Endothelial cell of umbilical vein (primary cell): ENCODE results near the gene SLC35E2B. TPM values are rescaled to one million over a fixed set of nuclear protein-coding genes. Genes with fewer than 3 reads are reported as not detected.

Source experiments
- BruUV-seq: library from RNA; stranded (reverse); fragments of 400-500 nt; replicated peaks from 2 replicates; lab custom pipeline; 2021; lab: Mats Ljungman, UMichigan
- CTCF ChIA-PET: fragments of 300-600, 350-600 bp; sonication (Branson Sonifier 250); formaldehyde crosslinking; loops from one replicate; lab custom pipeline; 2021; ENCODE audit warnings: antibody characterized with exemption, inconsistent platforms; lab: Charles Lee
- POLR2A ChIA-PET: fragments of 300-600, 350-600 bp; sonication (Branson Sonifier 250); formaldehyde crosslinking; loops from one replicate; lab custom pipeline; 2021; ENCODE audit warnings: antibody characterized with exemption, inconsistent platforms; lab: Charles Lee
- DNase-seq: peaks from one replicate; pipeline ENCODE4 v3.0.0-alpha.2; 2011; ENCODE audit warnings: low read depth, low spot score
- FAIRE-seq: peaks from 2 replicates; lab custom pipeline; 2011; peaks lifted over from hg19 to GRCh38; lab: Jason Lieb, UNC
- H2AFZ ChIP-seq: 2 replicates; pipeline ENCODE4 v1.6.0; 2012; ENCODE audit warnings: low read depth, low read length, control low read depth, inconsistent platforms
- H3K27ac ChIP-seq: 2 replicates; pipeline ENCODE4 v1.5.1; 2011; ENCODE audit warnings: low read depth, mild to moderate bottlenecking, control low read depth, low read length, moderate library complexity; ENCODE audit not compliant: insufficient read depth
- H3K27me3 ChIP-seq, 2 experiments: 2 replicates each; pipeline versions ENCODE4 v1.6.0 to v1.6.1; 2011; ENCODE audit warnings: low read length in 2 of 2, mixed read lengths in 1 of 2; ENCODE audit not compliant: control insufficient read depth in 2 of 2, insufficient read depth in 2 of 2
- H3K36me3 ChIP-seq, 2 experiments: 2 replicates in 1 of 2; 3 replicates in 1 of 2; pipeline ENCODE4 v1.5.1; 2011; ENCODE audit warnings: low read length in 2 of 2, mild to moderate bottlenecking in 1 of 2, moderate library complexity in 1 of 2; ENCODE audit not compliant: control insufficient read depth in 2 of 2, insufficient read depth in 2 of 2; ENCODE audit errors: extremely low read depth in 1 of 2
- H3K4me1 ChIP-seq: 3 replicates; pipeline ENCODE4 v1.5.1; 2011; ENCODE audit warnings: mild to moderate bottlenecking, low read length; ENCODE audit not compliant: control insufficient read depth, insufficient read depth; ENCODE audit errors: extremely low read depth
- H3K4me2 ChIP-seq: 2 replicates; pipeline ENCODE4 v1.6.1; 2011; ENCODE audit warnings: low read length, control low read depth, mixed read lengths; ENCODE audit not compliant: insufficient read depth
- H3K4me3 ChIP-seq, 3 experiments: fragments of 200-600 bp in 1 of 3; sonication (generic), shearing (Covaris generic) in 1 of 3; replicated peaks in 1 of 3; 2 replicates each; pipeline ENCODE4 v1.5.1; 2011 to 2016; ENCODE audit warnings: control low read depth in 3 of 3, low read length in 3 of 3, mild to moderate bottlenecking in 2 of 3, inconsistent platforms in 1 of 3, low read depth in 1 of 3, moderate library complexity in 1 of 3; ENCODE audit not compliant: insufficient read depth in 1 of 3
- H3K79me2 ChIP-seq: 2 replicates; pipeline ENCODE4 v1.6.0; 2012; ENCODE audit warnings: low read length, inconsistent platforms; ENCODE audit not compliant: control insufficient read depth, insufficient read depth
- H3K9ac ChIP-seq: replicated peaks from 2 replicates; pipeline ENCODE3; 2011; ENCODE audit warnings: low read length, control low read depth; ENCODE audit not compliant: insufficient read depth; ENCODE audit errors: extremely low read depth
- H3K9me1 ChIP-seq: replicated peaks from 3 replicates; pipeline ENCODE4 v1.6.0; 2011; ENCODE audit warnings: mild to moderate bottlenecking, low read length; ENCODE audit not compliant: control insufficient read depth, insufficient read depth; ENCODE audit errors: extremely low read depth
- H3K9me3 ChIP-seq: replicated peaks from 2 replicates; pipeline ENCODE4 v1.5.1; 2012; ENCODE audit warnings: low read length, inconsistent platforms; ENCODE audit not compliant: control insufficient read depth, insufficient read depth
- H4K20me1 ChIP-seq: replicated peaks from 2 replicates; pipeline ENCODE3; 2011; ENCODE audit warnings: mild to moderate bottlenecking, low read length; ENCODE audit not compliant: control insufficient read depth, insufficient read depth; ENCODE audit errors: extremely low read depth
- EZH2 ChIP-seq: IDR thresholded peaks from 2 replicates; pipeline ENCODE4 v1.6.1; 2012; ENCODE audit warnings: borderline replicate concordance, low read depth, mild to moderate bottlenecking, moderate library complexity, low read length, inconsistent platforms; ENCODE audit not compliant: severe bottlenecking
- FOS ChIP-seq: IDR thresholded peaks from 2 replicates; pipeline ENCODE4 v1.6.1; 2011; ENCODE audit warnings: mild to moderate bottlenecking, low read length, moderate library complexity, borderline replicate concordance; ENCODE audit not compliant: insufficient read depth
- GATA2 ChIP-seq: IDR thresholded peaks from 2 replicates; pipeline ENCODE4 v1.7.0; 2011; ENCODE audit warnings: low read depth, mild to moderate bottlenecking, moderate library complexity, mixed read lengths, low read length; ENCODE audit not compliant: insufficient read length, insufficient read depth
- JUN ChIP-seq: IDR thresholded peaks from 2 replicates; pipeline ENCODE4 v1.6.1; 2011; ENCODE audit warnings: borderline replicate concordance, low read depth; ENCODE audit not compliant: insufficient read length, insufficient read depth
- MYC ChIP-seq: IDR thresholded peaks from one replicate; pipeline ENCODE4 v1.6.1; 2011; ENCODE audit warnings: mild to moderate bottlenecking, low read depth, low read length
- POLR2A ChIP-seq: IDR thresholded peaks from 2 replicates; pipeline ENCODE4 v1.6.1; 2012; ENCODE audit warnings: low read depth, mild to moderate bottlenecking, control low read depth, low read length
- POLR2AphosphoS5 ChIP-seq: IDR thresholded peaks from 2 replicates; pipeline ENCODE4 v1.6.1; 2012; ENCODE audit warnings: low read depth, mild to moderate bottlenecking, control low read depth, low read length, moderate library complexity; ENCODE audit not compliant: insufficient read depth
- dilution Hi-C: fragments of 300-500 bp; cut with MboI; formaldehyde crosslinking; loops from one replicate; pipeline ENCODE4 v1.15.0; 2019; ENCODE audit warnings: low sequenced_read_pairs; ENCODE audit not compliant: extremely low pct_ligation_motif_present
- intact Hi-C: fragments of 100-400 bp; cut with micrococcal nuclease; formaldehyde crosslinking; loops from one replicate; pipeline ENCODE4 v1.10.0; 2022
- polyA plus RNA-seq, 4 experiments: library from polyadenylated mRNA; depleted of rRNA in 3 of 4; stranded (reverse) in 3 of 4; unstranded in 1 of 4; fragments of >200 nt; gene quantifications; 2 replicates each; pipeline versions ENCODE4 v1.2.1 to v1.2.3, GENCODE V29; 2011 to 2012; ENCODE audit warnings: missing spikeins in 1 of 4
- total RNA-seq: library from RNA; stranded (reverse); gene quantifications from 2 replicates; pipeline ENCODE4 v1.2.3, GENCODE V29; 2021
- TF ChIP-seq, protein P1 (sequence below): IDR thresholded peaks from 2 replicates; pipeline ENCODE4 v1.6.1; 2011; ENCODE audit not compliant: insufficient read depth, insufficient read length
- TF ChIP-seq, protein P2 (sequence below), 2 donors: IDR thresholded peaks; 1 replicate in 1 of 2; 2 replicates in 1 of 2; pipeline ENCODE4 v1.5.1; 2011; ENCODE audit warnings: low read length in 2 of 2, mild to moderate bottlenecking in 2 of 2, moderate library complexity in 2 of 2, control low read depth in 1 of 2, inconsistent platforms in 1 of 2, low read depth in 1 of 2; ENCODE audit not compliant: insufficient read depth in 1 of 2; ENCODE audit errors: extremely low read depth in 1 of 2

Gene SLC35E2B
- total and polyA plus RNA-seq, 2 donors (not counting 3 experiments of a cell fraction or from before 2014, with no cell fraction given) = 28.0 to 51.2 TPM

DNA sequence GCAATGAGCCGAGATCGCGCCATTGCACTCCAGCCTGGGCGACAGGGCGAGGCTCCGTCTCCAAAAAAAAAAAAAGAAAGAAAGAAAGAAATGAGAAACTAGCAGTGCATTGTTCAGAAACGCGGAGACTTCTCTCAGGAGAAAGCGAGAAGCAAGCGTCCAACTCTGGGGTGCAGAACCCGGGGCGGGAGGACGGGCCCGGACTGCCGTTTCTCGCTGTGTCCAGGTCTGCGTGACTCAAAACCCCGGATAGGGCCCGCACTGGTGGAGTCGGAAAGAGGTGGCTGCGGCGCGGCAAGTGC lies 77.7 kb downstream of the SLC35E2B start:
- Histone ChIP-seq H4K20me1 (no peaks in the 10 kb centered on the region), H3K36me3 (peaks cover 0 to 2% of the 10 kb centered on the region in 2 experiments), H3K27me3 (no peaks in the 10 kb centered on the region), H3K79me2 (peaks cover 3% of the 10 kb centered on the region), H3K9me1 (no peaks in the 10 kb centered on the region), H3K9ac (peak overlapping the region; percentile 33), H3K4me1 (peaks cover 16% of the 10 kb centered on the region), H3K9me3 (no peaks in the 10 kb centered on the region), H3K4me3 (peak overlapping the region; percentile 68 to 99 (median 74)), H3K4me2 (peak overlapping the region; percentile 62), H3K27ac (no peak overlapping the region), H2AFZ (peak overlapping the region; percentile 60)
- POLR2A ChIA-PET = no interaction called here
- BruUV-seq = no TSS peak
- DNase-seq (no peak), FAIRE-seq (no peak)
- TF ChIP-seq FOS (no peak), POLR2AphosphoS5 (no peak), GATA2 (no peak), EZH2 (no peak), POLR2A (no peak), JUN (no peak), MYC (no peak)
- TF ChIP-seq, protein P1, sequence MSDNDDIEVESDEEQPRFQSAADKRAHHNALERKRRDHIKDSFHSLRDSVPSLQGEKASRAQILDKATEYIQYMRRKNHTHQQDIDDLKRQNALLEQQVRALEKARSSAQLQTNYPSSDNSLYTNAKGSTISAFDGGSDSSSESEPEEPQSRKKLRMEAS = no peak
- TF ChIP-seq, protein P2, sequence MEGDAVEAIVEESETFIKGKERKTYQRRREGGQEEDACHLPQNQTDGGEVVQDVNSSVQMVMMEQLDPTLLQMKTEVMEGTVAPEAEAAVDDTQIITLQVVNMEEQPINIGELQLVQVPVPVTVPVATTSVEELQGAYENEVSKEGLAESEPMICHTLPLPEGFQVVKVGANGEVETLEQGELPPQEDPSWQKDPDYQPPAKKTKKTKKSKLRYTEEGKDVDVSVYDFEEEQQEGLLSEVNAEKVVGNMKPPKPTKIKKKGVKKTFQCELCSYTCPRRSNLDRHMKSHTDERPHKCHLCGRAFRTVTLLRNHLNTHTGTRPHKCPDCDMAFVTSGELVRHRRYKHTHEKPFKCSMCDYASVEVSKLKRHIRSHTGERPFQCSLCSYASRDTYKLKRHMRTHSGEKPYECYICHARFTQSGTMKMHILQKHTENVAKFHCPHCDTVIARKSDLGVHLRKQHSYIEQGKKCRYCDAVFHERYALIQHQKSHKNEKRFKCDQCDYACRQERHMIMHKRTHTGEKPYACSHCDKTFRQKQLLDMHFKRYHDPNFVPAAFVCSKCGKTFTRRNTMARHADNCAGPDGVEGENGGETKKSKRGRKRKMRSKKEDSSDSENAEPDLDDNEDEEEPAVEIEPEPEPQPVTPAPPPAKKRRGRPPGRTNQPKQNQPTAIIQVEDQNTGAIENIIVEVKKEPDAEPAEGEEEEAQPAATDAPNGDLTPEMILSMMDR (IDR thresholded peaks at IDR 0.05; ENCODE audit: extremely low read depth in 1 of 2, insufficient read depth in 1 of 2, low read depth in 1 of 2, low read length in 2 of 2) = no peak
- CTCF ChIA-PET = interaction anchor here (1.1 to 1.8 kb wide), 3 partner anchors 11 to 110 kb away, joined by 4 to 6 read pairs (median 4); no protein-coding TSS in a partner anchor
- dilution Hi-C loops (no loop called here), intact Hi-C loops (loop anchor here (1.0 to 5.0 kb wide), 2 partner anchors 41 to 103 kb away; partner anchors contain the start of genes ATAD3A and SSU72)
